IMR-90 (cell line): Measurements from ENCODE around the gene FAM131C. TPM values are rescaled to one million over a fixed set of nuclear protein-coding genes. Genes with fewer than 3 reads are reported as not detected.

Experiments used
- ATAC-seq: fragments of 200-7000 bp; cut with Tn5 transposase; 2 replicates; pipeline ENCODE4 v1.9.1; 2020; ENCODE audit warnings: low read depth, mild to moderate bottlenecking, moderate library complexity
- BruUV-seq: library from RNA; stranded (reverse); fragments of 400-500 nt; replicated peaks from 2 replicates; lab custom pipeline; 2021; lab: Mats Ljungman, UMichigan
- CTCF ChIA-PET: fragments of 300-600 bp; formaldehyde crosslinking; extraction: SDS; loops from one replicate; lab custom pipeline; 2021; ENCODE audit warnings: antibody characterized with exemption; lab: Yijun Ruan, JAX
- POLR2A ChIA-PET: fragments of 300-600 bp; sonication (Branson Sonifier 250); formaldehyde crosslinking; loops from one replicate; lab custom pipeline; 2022; ENCODE audit warnings: antibody characterized with exemption; ENCODE audit not compliant: unreplicated experiment; lab: Charles Lee
- DNase-seq: peaks from one replicate; pipeline ENCODE4 v3.0.0; 2013
- H2AFZ ChIP-seq: replicated peaks from 2 replicates; pipeline ENCODE3; 2013; ENCODE audit warnings: low read length, mild to moderate bottlenecking; ENCODE audit not compliant: poor library complexity
- H2AK5ac ChIP-seq: 2 replicates; pipeline ENCODE4 v1.6.1; 2013; ENCODE audit warnings: low read depth, low read length, inconsistent platforms
- H2AK9ac ChIP-seq: replicated peaks from 2 replicates; pipeline ENCODE3; 2013; ENCODE audit warnings: mild to moderate bottlenecking, low read depth, low read length, moderate library complexity; ENCODE audit not compliant: poor library complexity
- H2BK120ac ChIP-seq: 2 replicates; pipeline ENCODE4 v1.6.1; 2013; ENCODE audit warnings: low read depth, low read length, inconsistent platforms
- H2BK15ac ChIP-seq: 3 replicates; pipeline ENCODE4 v1.6.1; 2013; ENCODE audit warnings: low read depth, low read length, inconsistent platforms
- H2BK20ac ChIP-seq: 2 replicates; pipeline ENCODE4 v1.6.1; 2013; ENCODE audit warnings: low read depth, mild to moderate bottlenecking, inconsistent platforms, low read length, moderate library complexity
- H2BK5ac ChIP-seq: 2 replicates; pipeline ENCODE4 v1.6.1; 2013; ENCODE audit warnings: mild to moderate bottlenecking, low read depth, low read length, inconsistent platforms; ENCODE audit not compliant: poor library complexity, severe bottlenecking
- H3K14ac ChIP-seq: replicated peaks from 2 replicates; pipeline ENCODE4 v1.6.1; 2013; ENCODE audit warnings: low read depth, low read length, inconsistent platforms
- H3K18ac ChIP-seq: 2 replicates; pipeline ENCODE4 v1.6.1; 2013; ENCODE audit warnings: low read depth, low read length, control low read depth
- H3K23ac ChIP-seq: 2 replicates; pipeline ENCODE4 v1.6.1; 2013; ENCODE audit warnings: low read depth, low read length, inconsistent platforms
- H3K27ac ChIP-seq: 2 replicates; pipeline ENCODE4 v1.5.1; 2013; ENCODE audit warnings: mild to moderate bottlenecking, control low read depth, low read length; ENCODE audit not compliant: insufficient read depth
- H3K27me3 ChIP-seq: 2 replicates; pipeline ENCODE4 v1.6.1; 2013; ENCODE audit warnings: low read length; ENCODE audit not compliant: control insufficient read depth, insufficient read depth
- H3K36me3 ChIP-seq: 2 replicates; pipeline ENCODE4 v1.6.1; 2013; ENCODE audit warnings: low read length, mixed read lengths; ENCODE audit not compliant: control insufficient read depth, insufficient read depth
- H3K4ac ChIP-seq: 2 replicates; pipeline ENCODE4 v1.6.1; 2013; ENCODE audit warnings: low read depth, low read length, inconsistent platforms
- H3K4me1 ChIP-seq: 2 replicates; pipeline ENCODE4 v1.6.1; 2013; ENCODE audit warnings: low read length, mixed read lengths; ENCODE audit not compliant: control insufficient read depth, insufficient read depth
- H3K4me2 ChIP-seq: 2 replicates; pipeline ENCODE4 v1.6.1; 2013; ENCODE audit warnings: low read depth, mild to moderate bottlenecking, control low read depth, low read length, moderate library complexity
- H3K4me3 ChIP-seq: 2 replicates; pipeline ENCODE4 v1.5.1; 2013; ENCODE audit warnings: low read depth, mild to moderate bottlenecking, control low read depth, low read length, moderate library complexity; ENCODE audit not compliant: insufficient read depth
- H3K56ac ChIP-seq: 2 replicates; pipeline ENCODE4 v1.6.1; 2013; ENCODE audit warnings: low read length, inconsistent platforms; ENCODE audit not compliant: insufficient read depth; ENCODE audit errors: extremely low read depth
- H3K79me1 ChIP-seq, 2 experiments: 2 replicates each; pipeline ENCODE4 v1.6.1; 2013; ENCODE audit warnings: low read length in 2 of 2, inconsistent platforms in 1 of 2, low read depth in 1 of 2
- H3K9ac ChIP-seq: 2 replicates; pipeline ENCODE4 v1.6.1; 2013; ENCODE audit warnings: low read depth, low read length, control low read depth
- H3K9me1 ChIP-seq: 2 replicates; pipeline ENCODE4 v1.6.1; 2013; ENCODE audit warnings: low read length, inconsistent platforms; ENCODE audit not compliant: insufficient read depth
- H3K9me3 ChIP-seq: 2 replicates; pipeline ENCODE4 v1.6.1; 2013; ENCODE audit warnings: low read length; ENCODE audit not compliant: control insufficient read depth, insufficient read depth
- H4K20me1 ChIP-seq: 2 replicates; pipeline ENCODE4 v1.6.1; 2013; ENCODE audit warnings: low read length, inconsistent platforms; ENCODE audit not compliant: insufficient read depth
- H4K5ac ChIP-seq: 2 replicates; pipeline ENCODE4 v1.6.1; 2013; ENCODE audit warnings: mild to moderate bottlenecking, low read depth, low read length, control low read depth
- H4K8ac ChIP-seq, 2 experiments: 2 replicates each; pipeline ENCODE4 v1.6.1; 2013; ENCODE audit warnings: low read depth in 2 of 2, low read length in 2 of 2, control low read depth in 1 of 2, inconsistent platforms in 1 of 2
- H4K91ac ChIP-seq: 2 replicates; pipeline ENCODE4 v1.6.1; 2013; ENCODE audit warnings: low read depth, low read length, inconsistent platforms; ENCODE audit not compliant: insufficient read depth
- CEBPB ChIP-seq: IDR thresholded peaks from 2 replicates; pipeline ENCODE4 v1.6.1; 2012; ENCODE audit warnings: low read depth, low read length, improper control_type of control experiment
- CTCF ChIP-seq: conservative IDR thresholded peaks from 2 replicates; pipeline ENCODE4 v1.5.1; 2012; ENCODE audit warnings: mild to moderate bottlenecking, low read depth, low read length, improper control_type of control experiment
- ELK1 ChIP-seq: fragments of 150-350 bp; IDR thresholded peaks from 2 replicates; pipeline ENCODE4 v1.6.1; 2016; ENCODE audit warnings: low read depth, mild to moderate bottlenecking, low read length, moderate library complexity, borderline replicate concordance
- FOS ChIP-seq: fragments of 150-350 bp; IDR thresholded peaks from 2 replicates; pipeline ENCODE4 v1.6.1; 2016; ENCODE audit warnings: low read depth, low read length
- MAFK ChIP-seq: IDR thresholded peaks from 2 replicates; pipeline ENCODE4 v1.6.1; 2012; ENCODE audit warnings: low read depth, low read length, improper control_type of control experiment
- MAZ ChIP-seq: IDR thresholded peaks from 2 replicates; pipeline ENCODE4 v1.6.1; 2012; ENCODE audit warnings: low read depth, mild to moderate bottlenecking, low read length, improper control_type of control experiment, moderate library complexity, borderline replicate concordance
- MXI1 ChIP-seq: IDR thresholded peaks from 2 replicates; pipeline ENCODE4 v1.6.1; 2012; ENCODE audit warnings: low read depth, mild to moderate bottlenecking, low read length, moderate library complexity, borderline replicate concordance
- NFE2L2 ChIP-seq: fragments of 150-350 bp; IDR thresholded peaks from 2 replicates; pipeline ENCODE4 v1.6.1; 2016; ENCODE audit warnings: low read depth, mild to moderate bottlenecking, low read length
- POLR2A ChIP-seq: IDR thresholded peaks from 2 replicates; pipeline ENCODE4 v1.6.1; 2012; ENCODE audit warnings: mild to moderate bottlenecking, low read depth, low read length
- RAD21 ChIP-seq: IDR thresholded peaks from 2 replicates; pipeline ENCODE4 v1.6.1; 2012; ENCODE audit warnings: low read length, improper control_type of control experiment
- RCOR1 ChIP-seq: IDR thresholded peaks from 2 replicates; pipeline ENCODE4 v1.6.1; 2012; ENCODE audit warnings: mild to moderate bottlenecking, low read length, improper control_type of control experiment; ENCODE audit not compliant: insufficient replicate concordance
- RFX5 ChIP-seq: IDR thresholded peaks from 2 replicates; pipeline ENCODE4 v1.8.0; 2012; ENCODE audit warnings: low read depth, mild to moderate bottlenecking, low read length, moderate library complexity
- SMC3 ChIP-seq: fragments of 150-350 bp; IDR thresholded peaks from 2 replicates; pipeline ENCODE4 v1.6.1; 2016; ENCODE audit warnings: low read depth, mild to moderate bottlenecking, antibody characterized with exemption, low read length, moderate library complexity
- WGBS, 2 experiments: methylation state at CpG; one replicate each; pipeline versions ENCODE4 v1.1.5 to v1.1.7; 2013; ENCODE audit warnings: missing lambda C conversion rate in 2 of 2; ENCODE audit not compliant: insufficient read length in 1 of 2; ENCODE audit errors: extremely low coverage in 2 of 2; 5-methylcytosine and 5-hydroxymethylcytosine counted together
- dilution Hi-C: fragments of 300-500 bp; cut with HindIII; formaldehyde crosslinking; loops from one replicate; pipeline ENCODE4 v1.14.3; 2018; ENCODE audit warnings: low sequenced_read_pairs; ENCODE audit not compliant: unreplicated experiment
- in situ Hi-C: fragments of 300-500 bp; cut with MboI; formaldehyde crosslinking; loops from 3 replicates; pipeline ENCODE4 v1.14.3; 2019; ENCODE audit warnings: low sequenced_read_pairs, inconsistent platforms, mixed read lengths
- intact Hi-C: fragments of 100-400 bp; cut with micrococcal nuclease; formaldehyde crosslinking; loops from 2 replicates; pipeline ENCODE4 v1.10.0; 2022
- polyA plus RNA-seq, 3 experiments: library from polyadenylated mRNA; depleted of rRNA; stranded (reverse); fragments of >200 nt; gene quantifications; 2 replicates each; pipeline ENCODE4 v1.2.3, GENCODE V29; 2012; ENCODE audit warnings: low replicate concordance in 1 of 3
- total RNA-seq: library from RNA; depleted of rRNA; stranded (reverse); fragments of >200 nt; gene quantifications from 2 replicates; pipeline ENCODE4 v1.2.3, GENCODE V29; 2012
- TF ChIP-seq, protein P1 (sequence below): fragments of 150-350 bp; IDR thresholded peaks from 2 replicates; pipeline ENCODE4 v1.6.1; 2017; ENCODE audit warnings: mild to moderate bottlenecking, antibody characterized with exemption, low read length, low read depth

Gene FAM131C
- total and polyA plus RNA-seq, 2 of the 4 experiments (the other 2 are of a cell fraction), result 0.18 to 1.0 TPM

- H2BK120ac ChIP-seq, result peak overlapping the region; percentile 69
- H3K4ac ChIP-seq, result peak overlapping the region; percentile 80; the same call in 1 of the 2 replicates
- no peaks in the 10 kb centered on the region for H3K36me3 ChIP-seq
- H3K4me3 ChIP-seq, result no peak overlapping the region
- dilution Hi-C loops (no loop called here), intact Hi-C loops (no loop called here), in situ Hi-C loops (no loop called here)
- H2BK15ac ChIP-seq, result peak overlapping the region; percentile 59; the same call in 1 of the 3 replicates
- no peak overlapping the region for H3K4me2 ChIP-seq
- no peak overlapping the region for H3K14ac ChIP-seq
- no peaks in the 10 kb centered on the region for H3K9me3 ChIP-seq
- no peak overlapping the region for H2BK5ac ChIP-seq
- 0 out of 2 replicates have a peak overlapping the region, but pooled peaks have one; percentile 61 for H2BK20ac ChIP-seq
- no peak overlapping the region for H3K27ac ChIP-seq
- H3K27me3 ChIP-seq, result no peaks in the 10 kb centered on the region
- peak overlapping the region; percentile 87 for H2AFZ ChIP-seq
- no peak overlapping the region for H3K9ac ChIP-seq
- ChIA-PET POLR2A (no interaction called here), CTCF (no interaction called here)
- ATAC-seq, result no peak
- no peak overlapping the region for H3K23ac ChIP-seq
- H4K20me1 ChIP-seq, result 0 out of 2 replicates have a peak, but pooled peaks cover 4% of the 10 kb centered on the region
- peak overlapping the region; percentile 79 for H2AK5ac ChIP-seq
- DNase-seq, result no peak
- H4K5ac ChIP-seq, result no peak overlapping the region
- H4K91ac ChIP-seq, result peak overlapping the region; percentile 61; the same call in 1 of the 2 replicates
- peaks cover 9% of the 10 kb centered on the region for H3K4me1 ChIP-seq
- no peak overlapping the region for H3K18ac ChIP-seq
- BruUV-seq, result no TSS peak
- WGBS, 2 experiments, result 100% methylated on average over 1 of the region's 11 CpGs; no CpG with 5 or more reads in 1 of the 2 experiments
- no peak overlapping the region for H3K56ac ChIP-seq
- no peaks in the 10 kb centered on the region; the same call in 1 of the 2 replicates for H3K9me1 ChIP-seq
- no peaks in the 10 kb centered on the region for H3K79me1 ChIP-seq
- TF ChIP-seq NFE2L2, result no peak
- no peak for TF ChIP-seq RFX5
- TF ChIP-seq CTCF, result no peak
- TF ChIP-seq MXI1, result no peak
- no peak for TF ChIP-seq MAZ
- TF ChIP-seq, protein P1, sequence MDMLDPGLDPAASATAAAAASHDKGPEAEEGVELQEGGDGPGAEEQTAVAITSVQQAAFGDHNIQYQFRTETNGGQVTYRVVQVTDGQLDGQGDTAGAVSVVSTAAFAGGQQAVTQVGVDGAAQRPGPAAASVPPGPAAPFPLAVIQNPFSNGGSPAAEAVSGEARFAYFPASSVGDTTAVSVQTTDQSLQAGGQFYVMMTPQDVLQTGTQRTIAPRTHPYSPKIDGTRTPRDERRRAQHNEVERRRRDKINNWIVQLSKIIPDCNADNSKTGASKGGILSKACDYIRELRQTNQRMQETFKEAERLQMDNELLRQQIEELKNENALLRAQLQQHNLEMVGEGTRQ, result no peak
- no peak for TF ChIP-seq RCOR1
- TF ChIP-seq RAD21, result no peak
- TF ChIP-seq POLR2A, result no peak
- TF ChIP-seq FOS, result no peak
- no peak for TF ChIP-seq MAFK
- TF ChIP-seq SMC3, result no peak
- no peak for TF ChIP-seq ELK1
- no peak for TF ChIP-seq CEBPB
- H2AK9ac ChIP-seq, result peak overlapping the region; percentile 86
- H4K8ac ChIP-seq, result peak overlapping the region in 1 of 2 experiments; percentile 78; a peak in 1 of 4 replicates
These were observed 61.4 kb downstream of the FAM131C start for GRCh38 chr1:16011936-16012589.
